Caki2 (cell line): ENCODE data around the gene RETREG3. TPM values are rescaled to one million over a fixed set of nuclear protein-coding genes. Genes with fewer than 3 reads are reported as not detected.
A peak's percentile ranks its signal among the peaks of the same experiment; 100 is the strongest.
"Not testable (repeated sequence)": the region's sequence is repeated elsewhere in the genome, so short reads cannot be mapped to it uniquely, and the experiment has no call there.

Experiments
- DNase-seq: peaks from one replicate; pipeline ENCODE4 v3.0.0-alpha.2; 2015; ENCODE audit warnings: low read depth
- in situ Hi-C: cut with HindIII; loops from 2 replicates; pipeline ENCODE4 v1.10.0; 2016; ENCODE audit warnings: low sequenced_read_pairs, low pct_unique_long_range_greater_than_20kb, mixed read lengths
- total RNA-seq: library from RNA; depleted of rRNA; stranded (reverse); fragments of >200 nt; shearing (Covaris generic); gene quantifications from 2 replicates; pipeline ENCODE4 v1.2.3, GENCODE V29; 2014; ENCODE audit warnings: low replicate concordance; rRNA removed

The RETREG3 gene
- 50.5 and 90.2 TPM in 2 replicates for total RNA-seq

GRCh38 chr17:42609182-42609813 lies at the start of gene RETREG3, which contains the start of gene TUBG1:
Gene RETREG3, minus strand, starts transcription at chr17:42609374. Its CDS starts 50 bp downstream, at chr17:42609324.
Gene TUBG1, plus strand, starts transcription at chr17:42609683. Its CDS starts 55 bp downstream, at chr17:42609738.
- in situ Hi-C loops: loop anchor here (10.0 to 25.0 kb wide), 2 partner anchors 56 to 128 kb away; partner anchors contain the start of gene EZH1
- peak; percentile 99 for DNase-seq

GRCh38 chr17:42657824-42658588 lies 48.8 kb upstream of the RETREG3 start:
- no peak for DNase-seq
- in situ Hi-C loops: no loop called here

- in situ Hi-C loops: no loop called here
- no peak for DNase-seq
Measured at GRCh38 chr17:42655528-42655927, 46.4 kb upstream of the RETREG3 start.

GRCh38 chr17:42653179-42654124 lies 44.3 kb upstream of the RETREG3 start:
- in situ Hi-C loops: no loop called here

GRCh38 chr17:42651392-42651791 lies 42.2 kb upstream of the RETREG3 start:
- in situ Hi-C loops: no loop called here

More at GRCh38 chr17:42653179-42654124, 44.3 kb upstream of the RETREG3 start:
- DNase-seq: no peak

GRCh38 chr17:42647778-42648177 lies 38.6 kb upstream of the RETREG3 start:
- peak; percentile 25 for DNase-seq
- in situ Hi-C loops: no loop called here

More at GRCh38 chr17:42651392-42651791, 42.2 kb upstream of the RETREG3 start:
- no peak for DNase-seq

GRCh38 chr17:42642336-42642735 lies 33.2 kb upstream of the RETREG3 start:
- in situ Hi-C loops: no loop called here
- DNase-seq: no peak

GRCh38 chr17:42640121-42640520 lies 30.9 kb upstream of the RETREG3 start:
- no peak for DNase-seq
- in situ Hi-C loops: no loop called here

- in situ Hi-C loops: no loop called here
- DNase-seq: no peak
Measured at GRCh38 chr17:42639525-42640113, 30.4 kb upstream of the RETREG3 start.

- in situ Hi-C loops: no loop called here
- no peak for DNase-seq
Measured at GRCh38 chr17:42632949-42633444, 23.8 kb upstream of the RETREG3 start.

GRCh38 chr17:42629411-42630009 lies 20.3 kb upstream of the RETREG3 start:
- in situ Hi-C loops: no loop called here
- DNase-seq: no peak

- in situ Hi-C loops: not testable (repeated sequence)
Measured at GRCh38 chr17:42627032-42627764, 18.0 kb upstream of the RETREG3 start.

GRCh38 chr17:42623732-42624596 lies 14.8 kb upstream of the RETREG3 start:
- in situ Hi-C loops: loop anchor here (25.0 kb wide), 1 partner anchor 113 kb away; the partner anchor contains the start of gene EZH1
- DNase-seq: peak; percentile 72

More at GRCh38 chr17:42627032-42627764, 18.0 kb upstream of the RETREG3 start:
- DNase-seq: not testable (repeated sequence)

- DNase-seq: no peak
Measured at GRCh38 chr17:42623271-42623670, 14.1 kb upstream of the RETREG3 start.

GRCh38 chr17:42621987-42622386 lies 12.8 kb upstream of the RETREG3 start:
- in situ Hi-C loops: loop anchor here (25.0 kb wide), 1 partner anchor 115 kb away; the partner anchor contains the start of gene EZH1
- not testable (repeated sequence) for DNase-seq

More at GRCh38 chr17:42623271-42623670, 14.1 kb upstream of the RETREG3 start:
- in situ Hi-C loops: loop anchor here (25.0 kb wide), 1 partner anchor 114 kb away; the partner anchor contains the start of gene EZH1
